Mammary epithelial cell (primary cell): ENCODE data around the gene PCDHGB4.

Experiments
- EZH2 ChIP-seq: IDR thresholded peaks from 2 replicates; pipeline ENCODE4 v1.6.1; 2012; ENCODE audit warnings: low read length, inconsistent platforms, borderline replicate concordance
- TF ChIP-seq, protein P1 (sequence below), 2 donors: IDR thresholded peaks in 1 of 2; conservative IDR thresholded peaks in 1 of 2; 2 replicates each; pipeline ENCODE4 v1.5.1; 2011 to 2012; ENCODE audit warnings: inconsistent platforms in 2 of 2, low read length in 2 of 2, mild to moderate bottlenecking in 2 of 2, control low read depth in 1 of 2, low read depth in 1 of 2; ENCODE audit not compliant: insufficient read depth in 1 of 2; ENCODE audit errors: extremely low read depth in 1 of 2

DNA sequence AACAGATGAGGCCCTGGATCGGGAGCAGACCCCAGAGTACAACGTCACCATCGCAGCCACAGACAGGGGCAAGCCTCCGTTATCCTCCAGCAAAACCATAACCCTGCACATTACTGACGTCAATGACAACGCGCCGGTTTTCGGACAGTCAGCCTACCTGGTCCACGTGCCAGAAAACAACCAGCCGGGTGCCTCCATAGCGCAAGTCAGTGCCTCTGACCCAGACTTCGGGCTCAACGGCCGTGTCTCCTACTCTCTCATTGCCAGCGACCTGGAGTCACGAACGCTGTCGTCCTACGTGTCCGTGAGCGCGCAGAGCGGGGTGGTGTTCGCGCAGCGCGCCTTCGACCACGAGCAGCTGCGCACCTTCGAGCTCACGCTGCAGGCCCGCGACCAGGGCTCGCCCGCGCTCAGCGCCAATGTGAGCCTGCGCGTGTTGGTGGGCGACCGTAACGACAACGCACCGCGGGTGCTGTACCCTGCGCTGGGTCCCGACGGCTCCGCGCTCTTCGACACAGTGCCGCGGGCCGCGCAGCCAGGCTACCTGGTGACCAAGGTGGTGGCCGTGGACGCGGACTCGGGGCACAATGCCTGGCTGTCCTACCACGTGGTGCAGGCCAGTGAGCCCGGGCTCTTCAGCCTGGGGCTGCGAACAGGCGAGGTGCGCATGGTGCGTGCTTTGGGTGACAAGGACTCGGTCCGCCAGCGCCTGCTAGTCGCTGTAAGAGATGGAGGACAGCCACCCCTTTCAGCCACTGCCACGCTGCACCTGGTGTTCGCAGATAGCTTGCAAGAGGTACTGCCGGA, 31.8 kb downstream of the PCDHGB4 start:
- TF ChIP-seq EZH2, result no peak
- TF ChIP-seq, protein P1, sequence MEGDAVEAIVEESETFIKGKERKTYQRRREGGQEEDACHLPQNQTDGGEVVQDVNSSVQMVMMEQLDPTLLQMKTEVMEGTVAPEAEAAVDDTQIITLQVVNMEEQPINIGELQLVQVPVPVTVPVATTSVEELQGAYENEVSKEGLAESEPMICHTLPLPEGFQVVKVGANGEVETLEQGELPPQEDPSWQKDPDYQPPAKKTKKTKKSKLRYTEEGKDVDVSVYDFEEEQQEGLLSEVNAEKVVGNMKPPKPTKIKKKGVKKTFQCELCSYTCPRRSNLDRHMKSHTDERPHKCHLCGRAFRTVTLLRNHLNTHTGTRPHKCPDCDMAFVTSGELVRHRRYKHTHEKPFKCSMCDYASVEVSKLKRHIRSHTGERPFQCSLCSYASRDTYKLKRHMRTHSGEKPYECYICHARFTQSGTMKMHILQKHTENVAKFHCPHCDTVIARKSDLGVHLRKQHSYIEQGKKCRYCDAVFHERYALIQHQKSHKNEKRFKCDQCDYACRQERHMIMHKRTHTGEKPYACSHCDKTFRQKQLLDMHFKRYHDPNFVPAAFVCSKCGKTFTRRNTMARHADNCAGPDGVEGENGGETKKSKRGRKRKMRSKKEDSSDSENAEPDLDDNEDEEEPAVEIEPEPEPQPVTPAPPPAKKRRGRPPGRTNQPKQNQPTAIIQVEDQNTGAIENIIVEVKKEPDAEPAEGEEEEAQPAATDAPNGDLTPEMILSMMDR (conservative IDR thresholded peaks at IDR 0.05 in 1 of 2, IDR thresholded peaks at IDR 0.05 in 1 of 2; ENCODE audit: extremely low read depth in 1 of 2, insufficient read depth in 1 of 2, low read depth in 1 of 2, low read length in 2 of 2), result no peak
